GM12864 (cell line): ENCODE measurements around the gene TNIK.

ENCODE experiments used
- DNase-seq: peaks from one replicate; pipeline ENCODE4 v3.0.0-alpha.2; 2011; ENCODE audit warnings: low read depth
- H3K4me3 ChIP-seq: 2 replicates; pipeline ENCODE4 v1.5.1; 2011; ENCODE audit warnings: mild to moderate bottlenecking, low read depth, low read length, control low read depth
- CTCF ChIP-seq: IDR thresholded peaks from 2 replicates; pipeline ENCODE4 v1.5.1; 2011; ENCODE audit warnings: low read depth, mild to moderate bottlenecking, moderate library complexity, low read length, control low read depth, inconsistent platforms; ENCODE audit errors: missing control alignments

TNIK gene

GRCh38 chr3:171206283-171206682 is 253.9 kb downstream of the TNIK start:
- no peak overlapping the region for H3K4me3 ChIP-seq
- peak; percentile 40 for DNase-seq
- TF ChIP-seq CTCF, result no peak

- H3K4me3 ChIP-seq, result no peak overlapping the region
- DNase-seq, result no peak
- no peak for TF ChIP-seq CTCF
Measured at GRCh38 chr3:171204942-171205341, 255.3 kb downstream of the TNIK start.

- H3K4me3 ChIP-seq, result no peak overlapping the region
- no peak for DNase-seq
- no peak for TF ChIP-seq CTCF
Measured at GRCh38 chr3:171201825-171202224, 258.4 kb downstream of the TNIK start.

- no peak overlapping the region for H3K4me3 ChIP-seq
- no peak for DNase-seq
- no peak for TF ChIP-seq CTCF
Measured at GRCh38 chr3:171200750-171201088, 259.5 kb downstream of the TNIK start.

- DNase-seq, result no peak
- H3K4me3 ChIP-seq, result no peak overlapping the region
- no peak for TF ChIP-seq CTCF
Measured at GRCh38 chr3:171200052-171200749, 260.0 kb downstream of the TNIK start.

GRCh38 chr3:171199473-171199829 is 260.8 kb downstream of the TNIK start:
- DNase-seq, result no peak
- TF ChIP-seq CTCF, result no peak
- H3K4me3 ChIP-seq, result no peak overlapping the region

GRCh38 chr3:171198781-171199472 is 261.3 kb downstream of the TNIK start:
- no peak for DNase-seq
- H3K4me3 ChIP-seq, result no peak overlapping the region
- TF ChIP-seq CTCF, result no peak
